Measurements from ENCODE around the gene WFDC2.
A peak's percentile ranks its signal among the peaks of the same experiment; 100 is the strongest.

Gene WFDC2

GRCh38 chr20:45452238-45452637, 17.3 kb upstream of the WFDC2 start:
- no peak overlapping the region for H2AFZ ChIP-seq (ENCODE audit: low read depth, low read length)
- H3K9me3 ChIP-seq (ENCODE audit: insufficient read depth, low read length, severe bottlenecking), result no peaks in the 10 kb centered on the region
- no peak overlapping the region for H3K4me2 ChIP-seq (ENCODE audit: insufficient read depth, low read length)
- no peak overlapping the region for H3K4me3 ChIP-seq (ENCODE audit: low read depth in 1 of 2, low read length in 2 of 2)
- no peaks in the 10 kb centered on the region for H3K4me1 ChIP-seq (ENCODE audit: insufficient read depth, low read length)
- H3K27me3 ChIP-seq (ENCODE audit: insufficient read depth, low read length, poor library complexity), result peaks cover 7% of the 10 kb centered on the region
- H3K27ac ChIP-seq (ENCODE audit: low read length), result no peak overlapping the region
- H4K20me1 ChIP-seq (ENCODE audit: insufficient read depth, low read length), result peaks cover 5% of the 10 kb centered on the region; the same call in 1 of the 2 replicates
- no peak overlapping the region for H3K9ac ChIP-seq (ENCODE audit: low read depth, low read length)
- H3K79me2 ChIP-seq (ENCODE audit: insufficient read depth, low read length), result no peaks in the 10 kb centered on the region
- ATAC-seq (ENCODE audit: insufficient read depth, low read depth) (no peak), DNase-seq (no peak)
- TF ChIP-seq EZH2 (IDR thresholded peaks at IDR 0.05; ENCODE audit: borderline replicate concordance, low read depth, low read length, severe bottlenecking), result no peak
- TF ChIP-seq, protein P1, sequence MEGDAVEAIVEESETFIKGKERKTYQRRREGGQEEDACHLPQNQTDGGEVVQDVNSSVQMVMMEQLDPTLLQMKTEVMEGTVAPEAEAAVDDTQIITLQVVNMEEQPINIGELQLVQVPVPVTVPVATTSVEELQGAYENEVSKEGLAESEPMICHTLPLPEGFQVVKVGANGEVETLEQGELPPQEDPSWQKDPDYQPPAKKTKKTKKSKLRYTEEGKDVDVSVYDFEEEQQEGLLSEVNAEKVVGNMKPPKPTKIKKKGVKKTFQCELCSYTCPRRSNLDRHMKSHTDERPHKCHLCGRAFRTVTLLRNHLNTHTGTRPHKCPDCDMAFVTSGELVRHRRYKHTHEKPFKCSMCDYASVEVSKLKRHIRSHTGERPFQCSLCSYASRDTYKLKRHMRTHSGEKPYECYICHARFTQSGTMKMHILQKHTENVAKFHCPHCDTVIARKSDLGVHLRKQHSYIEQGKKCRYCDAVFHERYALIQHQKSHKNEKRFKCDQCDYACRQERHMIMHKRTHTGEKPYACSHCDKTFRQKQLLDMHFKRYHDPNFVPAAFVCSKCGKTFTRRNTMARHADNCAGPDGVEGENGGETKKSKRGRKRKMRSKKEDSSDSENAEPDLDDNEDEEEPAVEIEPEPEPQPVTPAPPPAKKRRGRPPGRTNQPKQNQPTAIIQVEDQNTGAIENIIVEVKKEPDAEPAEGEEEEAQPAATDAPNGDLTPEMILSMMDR (IDR thresholded peaks at IDR 0.05; ENCODE audit: borderline replicate concordance, extremely low read depth, low read length, poor library complexity, severe bottlenecking), result no peak
- no peaks in the 10 kb centered on the region for H3K36me3 ChIP-seq (ENCODE audit: insufficient read depth, low read length)

DNA sequence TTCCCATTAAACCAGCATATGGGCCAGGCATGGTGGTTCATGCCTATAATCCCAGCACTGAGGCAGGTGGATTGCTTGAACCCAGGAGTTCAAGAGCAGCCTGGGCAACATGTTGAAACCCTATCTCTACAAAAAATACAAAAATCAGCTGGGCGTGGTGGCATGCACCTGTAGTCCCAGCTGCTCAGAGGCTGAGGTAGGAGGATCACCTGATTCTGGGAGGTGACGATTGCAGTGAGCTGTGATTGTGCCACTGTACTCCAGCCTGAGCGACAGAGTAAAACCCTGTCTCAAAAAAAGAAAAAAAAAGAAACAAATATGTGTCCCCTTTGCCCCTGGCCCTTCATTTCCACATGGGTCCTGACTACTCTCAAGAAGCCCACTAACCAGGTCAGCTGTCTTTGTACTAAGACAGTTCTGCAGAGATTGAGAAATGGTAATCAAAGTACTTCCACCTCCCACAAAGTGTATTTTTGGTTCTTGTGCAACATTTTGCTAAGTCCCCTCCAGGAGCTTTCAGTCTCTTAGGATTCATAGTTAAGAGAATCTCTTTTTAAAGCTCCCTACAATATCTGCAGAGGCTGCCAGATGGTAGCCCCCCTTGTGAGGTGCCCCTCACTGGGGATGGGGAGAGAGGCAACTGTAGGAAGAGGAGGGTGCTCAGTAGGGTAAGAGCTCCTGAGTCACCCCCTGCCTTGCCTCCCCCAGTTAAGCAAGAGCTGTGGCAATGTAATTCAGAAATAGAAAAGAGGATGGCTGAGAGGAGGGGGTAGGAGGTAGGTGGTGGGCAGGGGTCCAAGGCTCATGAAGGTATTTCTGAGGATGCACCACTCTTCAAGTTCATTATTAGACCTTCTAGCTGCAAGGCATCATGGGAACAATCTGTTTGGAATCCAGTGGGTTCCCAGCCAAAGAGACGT, 16.5 kb upstream of the WFDC2 start:
- ATAC-seq (ENCODE audit: insufficient read depth, low read depth), result no peak
- Histone ChIP-seq H3K27me3 (ENCODE audit: insufficient read depth, low read length, poor library complexity) (peaks cover 7% of the 10 kb centered on the region), H3K79me2 (ENCODE audit: insufficient read depth, low read length) (no peaks in the 10 kb centered on the region), H3K27ac (ENCODE audit: low read length) (no peak overlapping the region), H3K4me3 (ENCODE audit: low read depth in 1 of 2, low read length in 2 of 2) (no peak overlapping the region), H3K4me2 (ENCODE audit: insufficient read depth, low read length) (no peak overlapping the region), H3K9ac (ENCODE audit: low read depth, low read length) (no peak overlapping the region), H3K9me3 (ENCODE audit: insufficient read depth, low read length, severe bottlenecking) (no peaks in the 10 kb centered on the region), H3K4me1 (ENCODE audit: insufficient read depth, low read length) (no peaks in the 10 kb centered on the region), H2AFZ (ENCODE audit: low read depth, low read length) (no peak overlapping the region), H3K36me3 (ENCODE audit: insufficient read depth, low read length) (no peaks in the 10 kb centered on the region), H4K20me1 (ENCODE audit: insufficient read depth, low read length) (peaks cover 5% of the 10 kb centered on the region; the same call in 1 of the 2 replicates)
- TF ChIP-seq EZH2 (IDR thresholded peaks at IDR 0.05; ENCODE audit: borderline replicate concordance, low read depth, low read length, severe bottlenecking), result no peak
- TF ChIP-seq, protein P1 (IDR thresholded peaks at IDR 0.05; ENCODE audit: borderline replicate concordance, extremely low read depth, low read length, poor library complexity, severe bottlenecking), result no peak
- DNase-seq, result no peak

DNA sequence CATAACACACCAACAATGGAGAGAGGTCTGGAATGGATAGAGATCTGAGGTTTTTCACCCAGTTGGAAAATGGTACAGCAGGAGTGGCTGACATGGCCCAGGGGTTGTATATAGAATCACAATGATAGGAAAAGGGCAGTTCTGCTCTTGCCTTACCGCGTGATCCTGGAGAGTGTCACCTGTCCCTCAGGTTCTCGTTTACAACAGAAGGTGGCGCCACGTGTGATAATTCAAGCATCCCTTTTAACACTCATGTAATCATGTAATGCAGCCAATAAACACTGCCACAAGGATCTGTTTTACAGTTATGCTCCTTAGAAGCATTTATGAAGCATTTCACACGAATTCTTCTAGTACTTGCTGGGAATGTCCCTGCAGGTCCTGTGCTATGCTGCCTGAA, 12.9 kb upstream of the WFDC2 start:
- no peak overlapping the region for H3K27ac ChIP-seq (ENCODE audit: low read length)
- no peaks in the 10 kb centered on the region for H3K4me1 ChIP-seq (ENCODE audit: insufficient read depth, low read length)
- H3K4me2 ChIP-seq (ENCODE audit: insufficient read depth, low read length), result no peak overlapping the region
- no peak overlapping the region for H2AFZ ChIP-seq (ENCODE audit: low read depth, low read length)
- peaks cover 13% of the 10 kb centered on the region for H3K27me3 ChIP-seq (ENCODE audit: insufficient read depth, low read length, poor library complexity)
- DNase-seq (peak; percentile 35), ATAC-seq (ENCODE audit: insufficient read depth, low read depth) (peak; percentile 68; the same call in 2 of the 3 replicates)
- no peak for TF ChIP-seq EZH2 (IDR thresholded peaks at IDR 0.05; ENCODE audit: borderline replicate concordance, low read depth, low read length, severe bottlenecking)
- TF ChIP-seq, protein P1 (IDR thresholded peaks at IDR 0.05; ENCODE audit: borderline replicate concordance, extremely low read depth, low read length, poor library complexity, severe bottlenecking), result peak; percentile 67
- H3K4me3 ChIP-seq (ENCODE audit: low read depth in 1 of 2, low read length in 2 of 2), result no peak overlapping the region
- no peak overlapping the region for H3K9ac ChIP-seq (ENCODE audit: low read depth, low read length)
- no peaks in the 10 kb centered on the region for H3K9me3 ChIP-seq (ENCODE audit: insufficient read depth, low read length, severe bottlenecking)
- H3K36me3 ChIP-seq (ENCODE audit: insufficient read depth, low read length), result no peaks in the 10 kb centered on the region
- H3K79me2 ChIP-seq (ENCODE audit: insufficient read depth, low read length), result no peaks in the 10 kb centered on the region
- H4K20me1 ChIP-seq (ENCODE audit: insufficient read depth, low read length), result peaks cover 5% of the 10 kb centered on the region; the same call in 1 of the 2 replicates

Measured in DND-41 (cell line).